GM18502 (cell line): ENCODE data around the gene SLC6A6.

Experiments used
- ATAC-seq: cut with Tn5 transposase; IDR thresholded peaks from one replicate; pipeline ENCODE4 v1.9.1; 2021; ENCODE audit warnings: mild to moderate bottlenecking; ENCODE audit not compliant: unreplicated experiment, poor library complexity

SLC6A6 gene

DNA sequence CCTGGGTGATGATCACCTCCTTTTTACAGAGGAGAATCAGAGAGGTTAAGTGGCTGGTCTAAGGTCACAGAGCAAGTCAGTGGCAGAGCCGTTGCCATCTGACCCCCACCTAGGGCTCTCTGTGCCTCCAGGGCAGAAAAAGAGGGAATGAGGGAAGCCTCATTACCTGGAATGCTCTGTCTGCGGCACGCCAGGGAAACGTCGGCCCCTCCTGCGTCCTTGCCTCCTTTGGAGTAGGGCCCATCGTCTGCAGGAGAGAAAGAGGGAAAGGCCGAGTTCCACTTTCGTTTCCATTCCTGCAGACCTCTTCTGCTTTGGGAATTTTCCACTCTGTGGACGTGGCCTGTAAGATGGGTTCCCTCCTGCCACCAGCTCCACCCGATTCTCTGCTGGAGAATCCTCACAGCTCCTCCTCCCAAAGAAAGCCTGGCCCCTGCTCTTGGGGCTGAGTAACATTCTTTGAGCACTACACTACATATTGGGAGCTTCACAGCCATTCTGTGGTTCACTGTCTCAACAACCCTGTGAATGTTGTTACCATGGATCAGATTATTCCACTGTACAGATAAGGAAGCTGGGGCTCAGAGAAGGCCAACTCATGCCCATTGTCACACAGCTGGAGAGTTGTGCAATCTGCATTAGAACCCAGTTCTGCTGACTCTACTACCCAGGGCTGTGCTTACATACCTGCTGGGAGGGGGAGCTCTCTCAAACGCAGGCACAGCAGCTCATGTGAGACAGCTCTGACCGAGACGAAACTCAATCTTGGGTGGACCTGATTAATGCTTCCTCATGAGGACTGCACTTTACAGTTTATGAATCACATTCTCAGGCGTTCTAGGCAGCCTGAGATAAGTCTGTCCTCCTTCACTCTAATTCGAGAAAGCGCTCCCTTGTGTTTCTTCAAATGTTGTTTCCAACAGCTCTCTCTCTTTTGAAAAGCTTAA lies 123.6 kb downstream of the SLC6A6 start:
- ATAC-seq, result no peak

DNA sequence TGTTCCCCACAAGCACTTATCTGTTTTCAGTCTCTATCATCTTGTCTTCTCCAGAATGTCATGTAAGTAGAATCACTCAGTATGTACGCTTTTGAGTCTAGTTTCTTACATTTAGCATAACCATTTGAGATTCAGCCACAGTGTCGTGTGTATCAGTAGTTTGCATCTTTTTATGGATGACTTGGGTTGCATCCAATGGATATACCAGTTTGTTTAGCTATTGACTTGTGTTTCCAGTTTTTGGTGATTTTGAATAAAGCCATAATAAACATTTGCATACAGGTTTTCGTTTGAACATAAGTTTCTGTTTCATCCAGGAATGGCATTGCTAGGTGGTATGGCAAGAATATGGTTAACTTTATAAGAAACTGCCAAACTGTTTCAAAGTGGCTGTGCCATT lies 125.7 kb downstream of the SLC6A6 start:
- no peak for ATAC-seq

DNA sequence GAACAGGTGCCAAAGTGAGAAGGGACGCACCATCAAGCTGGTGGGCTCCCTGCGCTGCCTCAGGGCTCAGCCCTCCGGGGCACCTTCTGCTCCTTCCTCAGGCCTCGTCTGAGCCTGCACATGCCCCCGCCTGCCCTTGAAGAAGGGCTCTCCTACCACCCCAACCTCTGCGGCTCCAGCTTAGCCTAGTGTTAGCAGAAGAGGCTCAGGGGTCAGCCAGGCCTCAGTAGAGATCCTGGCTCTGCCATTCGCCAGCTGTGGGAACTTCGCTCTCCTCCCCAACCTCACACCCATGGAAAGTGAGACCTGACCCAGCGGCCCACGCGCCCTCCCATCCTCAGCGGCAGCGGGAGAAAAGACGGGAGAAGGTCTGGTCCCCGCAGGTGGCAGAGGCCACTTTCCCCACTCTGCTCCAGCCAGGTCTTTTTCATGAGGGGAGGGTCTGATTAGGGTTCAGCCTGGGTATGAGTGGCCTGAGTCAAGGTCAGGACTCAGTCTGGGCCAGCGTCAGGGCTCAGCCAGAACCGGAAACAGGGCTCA lies 129.5 kb downstream of the SLC6A6 start:
- ATAC-seq, result no peak

DNA sequence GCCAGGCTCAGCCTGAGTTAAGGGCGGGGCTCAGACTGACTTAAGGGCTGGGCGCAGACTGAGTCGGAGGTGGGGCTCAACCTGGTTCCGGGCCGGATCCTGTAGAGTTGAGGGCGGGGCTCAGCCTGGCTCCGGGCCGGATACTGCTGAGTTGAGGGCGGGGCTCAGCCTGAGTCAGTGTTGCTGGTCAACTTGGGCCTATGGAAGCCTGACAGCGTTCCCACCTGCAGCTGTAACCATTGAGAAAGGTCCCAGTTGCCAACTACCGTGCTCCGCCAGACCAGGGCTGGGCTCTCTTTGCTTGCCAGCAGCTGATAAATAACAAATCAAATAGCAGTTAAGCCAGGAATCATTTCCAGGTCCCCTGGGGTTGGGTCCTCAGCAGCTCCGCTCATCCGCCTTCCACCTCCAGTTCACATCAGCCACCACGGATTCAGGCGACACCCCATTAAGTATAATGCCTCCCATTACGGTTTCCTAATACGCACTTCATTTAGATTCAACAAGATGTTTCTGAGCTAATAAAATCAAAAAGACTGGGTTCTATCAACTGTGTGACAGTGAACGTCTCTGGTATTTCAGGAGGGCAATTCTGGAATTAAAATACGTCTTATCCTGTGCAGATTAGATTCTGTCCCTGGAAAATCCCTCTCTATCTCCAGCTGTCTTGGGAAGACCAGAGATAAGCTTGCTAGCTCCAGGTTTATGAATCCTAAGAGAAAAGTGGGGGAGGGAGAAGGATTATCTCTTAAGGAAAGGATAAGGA lies 130.5 kb downstream of the SLC6A6 start:
- no peak for ATAC-seq

DNA sequence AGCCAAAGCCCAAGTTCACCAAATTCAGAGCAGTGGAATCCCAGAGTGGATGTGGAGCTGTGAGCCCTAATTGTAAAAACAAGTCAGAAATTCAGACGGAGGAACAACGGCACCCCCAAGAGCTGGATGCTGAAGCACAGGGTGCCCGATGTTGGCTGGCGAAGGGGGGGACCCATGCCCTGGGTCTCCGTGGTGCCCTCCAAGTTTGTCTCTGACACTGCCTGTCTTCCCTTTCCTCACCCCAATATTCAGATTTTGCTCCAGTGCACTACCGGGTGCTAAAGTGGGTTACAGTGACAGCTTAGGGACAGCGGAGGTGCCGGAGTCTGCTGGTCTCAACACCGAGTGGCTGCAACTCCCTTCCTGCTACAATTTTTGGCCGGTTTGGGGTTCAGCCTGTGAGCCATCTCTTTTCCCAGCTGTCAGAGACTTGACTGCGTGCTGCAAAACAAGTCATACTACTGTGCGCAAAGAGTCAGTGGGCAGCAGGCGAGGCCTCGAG lies 131.1 kb downstream of the SLC6A6 start:
- ATAC-seq, result no peak

DNA sequence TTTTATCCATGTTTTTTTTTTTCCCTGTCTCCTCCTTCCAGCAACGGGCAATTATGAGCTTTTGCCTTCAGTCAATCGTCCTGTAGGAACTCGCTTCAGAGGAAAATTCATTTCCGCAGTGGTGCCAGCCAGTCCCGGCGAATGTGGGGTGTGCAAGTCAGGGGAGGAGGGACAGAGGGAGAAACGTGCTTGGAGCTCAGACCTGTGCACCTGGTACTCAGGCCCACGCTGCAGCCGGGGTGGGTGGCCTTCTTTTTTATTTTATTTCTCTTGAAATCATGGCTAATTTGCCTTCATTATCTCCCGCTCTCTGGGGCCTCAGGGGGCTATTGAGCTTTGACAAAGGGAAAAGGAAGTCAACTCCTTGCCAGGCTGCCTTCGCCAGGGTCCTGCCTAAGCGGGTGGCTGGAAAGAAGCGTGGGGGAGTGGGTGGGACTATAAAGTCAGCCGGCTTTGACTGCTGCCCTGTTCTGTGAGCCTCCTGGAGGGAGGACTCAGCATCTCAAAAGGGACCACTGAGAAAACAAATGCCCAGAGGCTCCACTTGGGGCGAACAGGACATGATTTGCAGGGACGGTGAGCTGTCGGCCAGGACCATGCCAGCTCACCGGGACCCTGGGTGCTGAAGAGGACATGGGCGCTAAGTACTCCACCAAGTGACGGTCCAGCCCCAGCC lies 132.2 kb downstream of the SLC6A6 start:
- no peak for ATAC-seq

DNA sequence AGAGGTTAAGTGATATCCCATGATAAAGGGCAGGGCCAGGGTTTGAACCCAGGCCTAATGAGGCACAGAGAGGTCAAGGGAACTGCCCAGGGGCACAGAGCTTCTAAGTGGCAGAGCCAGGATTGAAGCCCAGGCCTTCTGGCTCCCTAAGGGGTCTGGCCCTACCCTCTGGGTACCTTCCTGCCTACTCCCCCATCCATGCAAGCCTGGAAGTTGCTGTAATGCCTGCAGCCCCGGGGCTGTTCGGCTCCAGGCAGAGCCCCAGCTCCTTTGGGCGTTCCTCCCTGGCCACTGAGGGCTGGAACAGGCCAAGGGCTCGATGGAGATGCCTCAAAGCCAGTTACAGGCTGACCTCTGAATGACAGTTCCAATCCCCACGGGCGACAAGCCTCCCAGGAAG lies 133.2 kb downstream of the SLC6A6 start:
- ATAC-seq, result no peak

DNA sequence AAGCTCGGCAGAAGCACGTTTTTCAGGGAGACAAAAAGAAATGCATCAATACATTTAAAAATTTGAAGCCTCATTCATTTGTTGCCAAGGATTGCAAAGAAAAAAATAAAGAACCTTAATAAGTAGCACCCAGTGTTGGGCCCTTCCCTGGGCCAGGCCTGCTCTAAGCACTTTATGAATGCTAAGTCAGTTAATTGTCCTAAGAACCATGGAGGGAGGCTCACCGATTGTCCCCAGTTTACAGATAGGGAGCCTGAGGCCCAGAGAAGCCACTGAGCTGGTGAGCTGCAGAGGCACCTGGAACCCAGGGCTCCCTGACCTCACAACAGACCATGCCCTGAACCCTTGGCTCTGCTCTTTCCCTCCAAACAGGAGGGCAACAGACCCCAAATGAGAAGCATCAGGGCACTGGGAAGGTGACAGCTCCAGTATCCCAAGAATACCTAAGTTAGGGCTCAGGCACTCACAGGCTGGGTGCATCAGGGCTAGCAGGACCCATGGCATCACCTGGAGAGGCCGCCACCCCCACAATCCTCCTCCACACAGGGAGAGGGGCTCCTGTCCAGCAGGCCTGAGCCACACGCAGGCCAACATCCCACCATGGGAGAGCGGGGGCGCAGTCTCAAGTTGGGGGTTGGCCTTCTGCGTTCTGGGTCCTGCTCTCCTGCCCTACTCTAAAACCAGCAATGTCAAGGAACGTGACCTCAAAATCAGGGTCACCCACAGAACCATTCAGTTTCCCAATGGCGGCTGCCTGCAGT lies 133.8 kb downstream of the SLC6A6 start:
- ATAC-seq, result no peak

DNA sequence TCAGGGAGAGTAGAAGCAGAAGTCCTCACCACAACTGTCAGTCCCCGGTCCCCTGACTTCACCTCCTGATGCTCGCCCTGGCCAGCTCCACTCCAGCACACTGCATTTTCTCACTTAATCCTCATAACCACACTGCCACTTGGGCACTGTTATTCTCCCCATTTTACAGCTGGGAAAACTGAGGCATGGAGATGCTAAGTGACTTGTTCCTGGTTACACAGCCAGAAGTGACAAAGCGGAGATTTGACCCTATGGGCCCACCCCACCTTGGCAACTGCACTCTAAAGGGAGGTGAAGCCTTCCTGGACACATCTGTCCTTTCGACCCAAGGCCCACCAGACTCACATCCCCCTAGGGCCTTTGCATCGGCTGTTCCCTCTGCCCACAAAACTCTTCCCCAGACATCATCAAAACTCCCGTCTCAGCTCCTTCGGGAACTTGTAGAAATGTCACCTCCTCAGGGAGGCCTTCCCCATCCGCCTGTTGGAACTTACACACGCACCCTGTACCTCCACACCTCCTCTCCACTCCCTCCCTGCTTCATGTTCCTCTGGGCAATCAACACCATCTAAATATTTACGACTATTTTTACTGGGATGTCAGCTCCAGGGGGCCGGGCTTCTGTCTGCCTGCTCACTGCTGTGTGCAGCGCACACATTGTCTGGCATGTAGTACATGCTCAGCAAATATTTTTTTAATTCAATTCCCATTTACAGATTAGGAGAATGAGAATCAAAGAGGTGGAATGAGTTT lies 134.6 kb downstream of the SLC6A6 start:
- no peak for ATAC-seq

DNA sequence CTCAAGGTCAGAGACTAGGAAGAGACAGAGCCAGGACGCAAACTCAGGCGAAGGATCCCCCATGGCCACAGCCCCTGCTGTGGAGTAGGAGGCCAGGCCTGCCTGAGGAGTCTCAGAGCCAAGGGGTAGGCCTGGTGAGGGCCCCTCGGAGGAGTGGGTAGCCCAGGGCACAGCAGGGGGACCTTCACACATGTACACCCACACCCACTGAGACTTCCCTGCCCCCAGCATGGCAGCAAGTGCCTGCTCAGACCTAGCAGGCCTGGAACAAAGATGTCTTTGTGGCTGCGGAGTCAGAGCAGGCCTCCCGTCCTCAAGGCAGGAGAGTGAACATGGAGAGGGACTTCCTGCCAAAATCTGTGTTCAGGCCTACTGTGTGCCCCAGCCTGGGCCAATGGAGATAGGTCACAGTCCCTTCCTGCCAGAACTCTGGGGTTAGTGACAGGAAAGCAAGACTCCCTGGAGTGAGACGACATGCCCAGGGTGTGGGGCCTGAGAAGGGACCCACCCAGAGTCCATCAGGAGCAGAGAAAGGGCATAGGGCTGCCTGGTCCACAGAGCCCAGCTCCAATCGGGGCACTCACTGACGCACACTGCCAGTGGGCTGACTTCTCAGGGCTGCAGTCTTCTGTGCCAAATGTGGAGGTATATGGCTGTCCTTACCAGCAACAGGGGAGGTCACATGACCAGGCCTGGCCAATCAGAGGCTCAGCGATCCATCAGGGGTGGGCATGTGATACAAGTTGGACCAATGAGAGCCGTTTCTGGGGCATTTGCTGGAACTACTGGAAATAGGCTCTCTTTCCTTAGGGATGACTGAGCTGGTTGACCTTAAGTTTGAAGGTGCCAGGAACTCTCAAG lies 135.4 kb downstream of the SLC6A6 start:
- no peak for ATAC-seq

DNA sequence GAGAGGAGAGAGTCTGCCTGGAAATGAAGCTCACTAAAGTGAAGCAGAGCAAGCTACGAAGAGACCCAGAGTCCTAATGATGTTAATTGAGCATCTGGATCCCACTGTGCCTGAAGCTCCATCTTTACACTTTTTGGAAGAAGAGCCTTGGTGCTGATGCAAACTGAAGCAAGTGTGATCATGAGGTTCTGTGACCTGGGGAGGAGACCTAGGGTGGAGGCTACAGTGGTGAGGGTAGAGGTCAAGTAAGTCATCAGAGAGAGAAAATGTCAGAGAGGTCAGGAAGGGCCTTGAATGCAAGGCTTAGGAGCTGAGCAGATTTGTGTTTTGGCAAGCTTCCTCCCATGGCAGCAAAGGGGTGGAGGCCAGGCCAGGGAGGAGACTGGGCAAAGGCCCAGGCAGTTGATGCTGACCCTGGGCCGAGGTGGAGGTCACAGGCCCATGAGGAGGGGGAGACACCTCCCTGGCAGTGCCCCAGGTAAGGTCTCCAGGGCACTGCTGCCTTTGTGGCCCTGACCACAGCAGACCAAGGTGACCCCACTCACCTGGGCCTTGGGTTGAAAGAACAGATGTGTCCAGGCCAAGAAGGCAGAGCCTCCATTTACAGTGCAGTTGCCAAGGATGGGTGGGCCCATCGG lies 136.2 kb downstream of the SLC6A6 start:
- no peak for ATAC-seq
